ENCODE results near the gene SHROOM1. TPM values are rescaled to one million over a fixed set of nuclear protein-coding genes. Genes with fewer than 3 reads are reported as not detected.

Gene SHROOM1
- total and polyA plus RNA-seq, 9 of the 15 experiments (the other 6 are each of a cell fraction or from before 2014, with no cell fraction given) = 0.44 to 26.5 (median 11.9) TPM

DNA sequence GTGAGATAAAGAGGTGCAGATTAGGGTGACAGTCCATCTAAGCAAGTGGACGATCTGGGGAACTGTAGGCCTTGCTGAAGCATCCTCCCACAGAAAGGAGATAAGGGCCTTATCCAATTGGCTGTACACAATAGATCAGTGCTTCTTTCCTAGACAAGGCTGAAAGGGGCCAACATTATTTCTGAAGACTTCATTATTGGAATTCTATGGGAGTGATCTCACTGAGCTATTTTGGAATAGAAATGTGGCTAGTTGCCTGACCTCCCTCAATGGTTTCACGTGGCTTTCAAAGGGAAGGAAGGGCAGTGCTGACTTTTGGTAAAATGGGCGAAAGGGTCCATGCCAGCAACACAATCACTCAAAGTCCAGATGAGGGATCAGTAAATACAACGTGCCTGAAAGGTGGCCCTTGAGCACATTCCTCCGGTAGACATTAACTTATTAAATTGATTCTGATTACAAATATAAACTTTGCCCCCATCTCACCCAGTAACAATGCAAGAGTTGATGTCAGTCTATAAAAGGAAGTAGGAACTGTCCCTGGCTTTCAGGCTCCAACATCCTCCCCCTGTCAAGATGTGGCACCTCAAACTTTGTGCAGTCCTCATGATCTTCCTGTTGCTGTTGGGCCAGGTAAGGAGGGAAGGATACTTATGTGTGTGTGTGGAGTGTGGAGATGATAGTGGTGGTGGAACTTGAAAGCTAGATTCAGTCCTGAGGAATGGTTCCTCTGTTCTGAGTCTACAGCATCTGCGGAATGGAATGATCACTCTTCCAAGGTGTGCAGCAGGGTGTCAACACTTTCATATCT lies 42.9 kb upstream of the SHROOM1 start, which contains the start of gene LEAP2:
LEAP2 (plus strand) TSS at position 550 of the 811 bp plus-strand sequence; CDS start at position 577, 27 bp downstream.
- DNase-seq (ENCODE audit: extremely low read depth in 1 of 4, low spot score in 3 of 4) = peak in 2 of 4 experiments; percentile 52 to 63
- CTCF ChIA-PET (ENCODE audit: low intra/inter-chr PET ratio) = no interaction called here
- TF ChIP-seq STAT5B (CRISPR knock-in tag; IDR thresholded peaks at IDR 0.05) (no peak), NCOR1 (IDR thresholded peaks at IDR 0.05) (no peak), CAMTA2 (CRISPR knock-in tag; conservative IDR thresholded peaks at IDR 0.05) (no peak), SAP30 (IDR thresholded peaks at IDR 0.05; ENCODE audit: borderline replicate concordance, insufficient read depth, low read depth, low read length, poor library complexity, severe bottlenecking) (no peak), SUPT5H (IDR thresholded peaks at IDR 0.05) (peak; percentile 55; the same call in 1 of the 2 replicates), TFAP4 (CRISPR knock-in tag; IDR thresholded peaks at IDR 0.05; ENCODE audit: borderline replicate concordance) (0 out of 2 replicates have a peak, but pooled peaks have one; percentile 36), ZNF561 (CRISPR knock-in tag; conservative IDR thresholded peaks at IDR 0.05) (no peak), TFAM (CRISPR knock-in tag; conservative IDR thresholded peaks at IDR 0.05) (no peak), ELF2 (CRISPR knock-in tag; IDR thresholded peaks at IDR 0.05) (peak; percentile 39; the same call in 1 of the 2 replicates), RAD21 (CRISPR knock-in tag; conservative IDR thresholded peaks at IDR 0.05 in 1 of 2, IDR thresholded peaks at IDR 0.05 in 1 of 2) (peak in 1 of 2 experiments; percentile 7; a peak in 1 of 4 replicates), POLR2H (tag; IDR thresholded peaks at IDR 0.05; ENCODE audit: low read depth) (no peak), POU5F1 (IDR thresholded peaks at IDR 0.05; ENCODE audit: borderline replicate concordance, low read depth, low read length, partially characterized antibody) (no peak)
- TF ChIP-seq, protein P1, sequence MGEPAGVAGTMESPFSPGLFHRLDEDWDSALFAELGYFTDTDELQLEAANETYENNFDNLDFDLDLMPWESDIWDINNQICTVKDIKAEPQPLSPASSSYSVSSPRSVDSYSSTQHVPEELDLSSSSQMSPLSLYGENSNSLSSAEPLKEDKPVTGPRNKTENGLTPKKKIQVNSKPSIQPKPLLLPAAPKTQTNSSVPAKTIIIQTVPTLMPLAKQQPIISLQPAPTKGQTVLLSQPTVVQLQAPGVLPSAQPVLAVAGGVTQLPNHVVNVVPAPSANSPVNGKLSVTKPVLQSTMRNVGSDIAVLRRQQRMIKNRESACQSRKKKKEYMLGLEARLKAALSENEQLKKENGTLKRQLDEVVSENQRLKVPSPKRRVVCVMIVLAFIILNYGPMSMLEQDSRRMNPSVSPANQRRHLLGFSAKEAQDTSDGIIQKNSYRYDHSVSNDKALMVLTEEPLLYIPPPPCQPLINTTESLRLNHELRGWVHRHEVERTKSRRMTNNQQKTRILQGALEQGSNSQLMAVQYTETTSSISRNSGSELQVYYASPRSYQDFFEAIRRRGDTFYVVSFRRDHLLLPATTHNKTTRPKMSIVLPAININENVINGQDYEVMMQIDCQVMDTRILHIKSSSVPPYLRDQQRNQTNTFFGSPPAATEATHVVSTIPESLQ (CRISPR knock-in tag; IDR thresholded peaks at IDR 0.05) = no peak
- TF ChIP-seq, protein P2, sequence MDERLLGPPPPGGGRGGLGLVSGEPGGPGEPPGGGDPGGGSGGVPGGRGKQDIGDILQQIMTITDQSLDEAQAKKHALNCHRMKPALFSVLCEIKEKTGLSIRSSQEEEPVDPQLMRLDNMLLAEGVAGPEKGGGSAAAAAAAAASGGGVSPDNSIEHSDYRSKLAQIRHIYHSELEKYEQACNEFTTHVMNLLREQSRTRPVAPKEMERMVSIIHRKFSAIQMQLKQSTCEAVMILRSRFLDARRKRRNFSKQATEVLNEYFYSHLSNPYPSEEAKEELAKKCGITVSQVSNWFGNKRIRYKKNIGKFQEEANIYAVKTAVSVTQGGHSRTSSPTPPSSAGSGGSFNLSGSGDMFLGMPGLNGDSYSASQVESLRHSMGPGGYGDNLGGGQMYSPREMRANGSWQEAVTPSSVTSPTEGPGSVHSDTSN (CRISPR knock-in tag; IDR thresholded peaks at IDR 0.05; ENCODE audit: low read depth) = no peak
- TF ChIP-seq, protein P2 (tag; conservative IDR thresholded peaks at IDR 0.05; ENCODE audit: low read depth) = peak; percentile 46; the same call in 1 of the 2 replicates

More for the DNA sequence above, 42.9 kb upstream of the SHROOM1 start, which contains the start of gene LEAP2:
- Histone ChIP-seq H3K4me3 (no peak within 1 kb of the TSS), H3K4me2 (ENCODE audit: insufficient read depth, low read length) (no peak within 1 kb of the TSS), H3K27me3 (ENCODE audit: control insufficient read depth in 2 of 2, insufficient read depth in 2 of 2, low read length in 2 of 2) (no peaks in the 10 kb centered on the region), H4K20me1 (replicated peaks; ENCODE audit: control insufficient read depth, insufficient read depth, low read length) (peaks cover 4% of the 10 kb centered on the region; the same call in 1 of the 2 replicates), H3K4me1 (replicated peaks in 1 of 2; ENCODE audit: control insufficient read depth in 2 of 2, insufficient read depth in 2 of 2, low read length in 2 of 2) (peaks cover 0 to 19% of the 10 kb centered on the region in 2 experiments; a peak in 2 of 5 replicates), H3K36me3 (ENCODE audit: control insufficient read depth, insufficient read depth, low read length) (peaks cover 60% of the 10 kb centered on the region), H3K9me3 (replicated peaks; ENCODE audit: control insufficient read depth, insufficient read depth, low read depth, low read length) (no peaks in the 10 kb centered on the region), H3K27ac (ENCODE audit: extremely low read depth, low read depth, low read length) (no peak within 1 kb of the TSS), H3K79me2 (ENCODE audit: control insufficient read depth, insufficient read depth, low read length) (peaks cover 3% of the 10 kb centered on the region), H2AFZ (ENCODE audit: low read depth, low read length) (no peak within 1 kb of the TSS), H3K9ac (ENCODE audit: insufficient read depth in 1 of 2, low read depth in 2 of 2, low read length in 2 of 2) (no peak within 1 kb of the TSS; a peak in 1 of 4 replicates), H3K9me1 (ENCODE audit: control insufficient read depth, insufficient read depth, low read length) (no peaks in the 10 kb centered on the region)
- 43% methylated on average over 6 of the region's 6 CpGs for WGBS (ENCODE audit: insufficient coverage, low coverage, missing lambda C conversion rate)
- intact Hi-C loops (cut with micrococcal nuclease) = no loop called here
- POLR2A ChIA-PET = interaction anchor here (0.7 to 1.4 kb wide), 7 partner anchors 10 to 1214 kb away, joined by 3 to 6 read pairs (median 3); no protein-coding TSS in a partner anchor
- peak; percentile 74 for ATAC-seq
- TSS peak; percentile 14 for BruUV-seq (replicated peaks)
- peak; percentile 23 for FAIRE-seq
- in situ Hi-C loops (cut with MboI) = loop anchor here (5.0 kb wide), 1 partner anchor 346 kb away; no protein-coding TSS in a partner anchor

All from K562 (cell line).